K562 (cell line): ENCODE measurements around the gene DDAH2. TPM values are rescaled to one million over a fixed set of nuclear protein-coding genes. Genes with fewer than 3 reads are reported as not detected.

Source experiments
- AFF4 ChIP-seq: sonication (generic); formaldehyde crosslinking; IDR thresholded peaks from 2 replicates; pipeline ENCODE4 v1.8.0; 2023; ENCODE audit warnings: mild to moderate bottlenecking, missing genetic modification reagents
- ARID2 ChIP-seq: fragments of 450-650 bp; IDR thresholded peaks from 2 replicates; pipeline ENCODE4 v1.6.1; 2017; ENCODE audit warnings: antibody characterized with exemption, mild to moderate bottlenecking
- CTBP1 ChIP-seq: fragments of 450-650 bp; IDR thresholded peaks from 2 replicates; pipeline ENCODE4 v1.6.1; 2016; ENCODE audit warnings: borderline replicate concordance
- ELF2 ChIP-seq: fragments of 250-450 bp; sonication (Bioruptor Pico); IDR thresholded peaks from 2 replicates; pipeline ENCODE4 v1.5.0; 2021; ENCODE audit warnings: mild to moderate bottlenecking
- FOXK1 ChIP-seq: sonication (generic); formaldehyde crosslinking; IDR thresholded peaks from 2 replicates; pipeline ENCODE4 v1.8.0; 2022; ENCODE audit warnings: missing genetic modification reagents, mild to moderate bottlenecking, borderline replicate concordance
- GTF2A2 ChIP-seq: IDR thresholded peaks from 2 replicates; pipeline ENCODE4 v1.6.1; 2016; ENCODE audit warnings: mild to moderate bottlenecking, missing genetic modification characterization, missing compliant biosample characterization
- HINFP ChIP-seq: fragments of 450-650 bp; conservative IDR thresholded peaks from 2 replicates; pipeline ENCODE4 v1.6.1; 2016; ENCODE audit warnings: missing genetic modification characterization, low read depth, mild to moderate bottlenecking, control low read depth, missing compliant biosample characterization
- HLTF ChIP-seq: fragments of 450-650 bp; IDR thresholded peaks from 2 replicates; pipeline ENCODE4 v1.6.1; 2016
- MAZ ChIP-seq, 2 experiments: fragments of 450-650 bp in 1 of 2; sonication (generic) in 1 of 2; formaldehyde crosslinking; IDR thresholded peaks in 1 of 2; conservative IDR thresholded peaks in 1 of 2; 2 replicates each; pipeline versions ENCODE4 v1.4.0 to v1.5.0; 2020; ENCODE audit warnings: mild to moderate bottlenecking in 1 of 2, missing genetic modification reagents in 1 of 2
- NCOR1 ChIP-seq: fragments of 450-650 bp; IDR thresholded peaks from 2 replicates; pipeline ENCODE4 v1.6.1; 2016; ENCODE audit warnings: mild to moderate bottlenecking, moderate library complexity
- PHF21A ChIP-seq: fragments of 450-650 bp; IDR thresholded peaks from 2 replicates; pipeline ENCODE4 v1.6.1; 2017; ENCODE audit warnings: low read depth, borderline replicate concordance
- RNF2 ChIP-seq: sonication (generic); IDR thresholded peaks from 2 replicates; pipeline ENCODE4 v1.6.1; 2016
- TEAD2 ChIP-seq: fragments of 450-650 bp; IDR thresholded peaks from 2 replicates; pipeline ENCODE4 v1.6.1; 2016; ENCODE audit warnings: missing genetic modification characterization, control low read depth, missing compliant biosample characterization
- TGIF2 ChIP-seq: sonication (generic); formaldehyde crosslinking; IDR thresholded peaks from 2 replicates; pipeline ENCODE4 v1.8.1; 2022; ENCODE audit warnings: mild to moderate bottlenecking, missing genetic modification reagents, moderate library complexity
- ZC3H4 ChIP-seq: sonication (generic); formaldehyde crosslinking; IDR thresholded peaks from 2 replicates; pipeline ENCODE4 v1.9.0; 2021; ENCODE audit warnings: missing genetic modification reagents, borderline replicate concordance
- ZNF354B ChIP-seq: fragments of 250-450 bp; sonication (Bioruptor Pico); IDR thresholded peaks from 2 replicates; pipeline ENCODE4 v1.4.0; 2020
- ZNF408 ChIP-seq: fragments of 250-450 bp; sonication (Bioruptor Pico); IDR thresholded peaks from 2 replicates; pipeline ENCODE4 v1.4.0; 2020; ENCODE audit warnings: low read depth, mild to moderate bottlenecking, moderate library complexity
- ZNF609 ChIP-seq: sonication (generic); formaldehyde crosslinking; IDR thresholded peaks from 2 replicates; pipeline ENCODE4 v1.8.1; 2023; ENCODE audit warnings: missing genetic modification reagents, mild to moderate bottlenecking, borderline replicate concordance
- polyA plus RNA-seq, 8 experiments: library from polyadenylated mRNA; depleted of rRNA in 4 of 8; stranded (reverse) in 5 of 8; unstranded in 3 of 8; fragments of >200 nt; fragmentation: Nextera tagmentation in 2 of 8; fragmentation: Illumina TruSeq in 1 of 8; extraction: Ambion mirVana in 2 of 8; extraction: Trizol in 1 of 8; gene quantifications; 2 replicates each; pipeline versions ENCODE4 v1.2.1 to v1.2.3, GENCODE V29; 2011 to 2014; ENCODE audit warnings: inconsistent platforms in 1 of 8, missing spikeins in 1 of 8
- total RNA-seq, 7 experiments: library from RNA; depleted of rRNA in 6 of 7; stranded (reverse); fragments of >200 nt in 6 of 7; fragmentation: Illumina TruSeq in 2 of 7; extraction: Trizol in 2 of 7; gene quantifications; 2 replicates each; pipeline versions ENCODE4 v1.2.1 to v1.2.3, GENCODE V29; 2011 to 2021; ENCODE audit warnings: low replicate concordance in 1 of 7
- TF ChIP-seq, protein P1 (sequence below): fragments of 450-650 bp; conservative IDR thresholded peaks from 2 replicates; pipeline ENCODE4 v1.6.1; 2016; ENCODE audit warnings: missing genetic modification characterization, low read depth, mild to moderate bottlenecking, missing compliant biosample characterization, moderate library complexity

DDAH2 gene
- total and polyA plus RNA-seq, 9 of the 15 experiments (the other 6 are each of a cell fraction or from before 2014, with no cell fraction given): 1.8 to 45.4 (median 21.4) TPM

GRCh38 chr6:31686483-31686882 is 42.6 kb downstream of the DDAH2 start (continued):
- no peak for TF ChIP-seq CTBP1
- TF ChIP-seq RNF2: no peak
- no peak for TF ChIP-seq HINFP (tag)
- TF ChIP-seq NCOR1: no peak; the same call in 1 of the 2 replicates
- TF ChIP-seq TGIF2 (CRISPR knock-in tag): no peak
- TF ChIP-seq, protein P1, sequence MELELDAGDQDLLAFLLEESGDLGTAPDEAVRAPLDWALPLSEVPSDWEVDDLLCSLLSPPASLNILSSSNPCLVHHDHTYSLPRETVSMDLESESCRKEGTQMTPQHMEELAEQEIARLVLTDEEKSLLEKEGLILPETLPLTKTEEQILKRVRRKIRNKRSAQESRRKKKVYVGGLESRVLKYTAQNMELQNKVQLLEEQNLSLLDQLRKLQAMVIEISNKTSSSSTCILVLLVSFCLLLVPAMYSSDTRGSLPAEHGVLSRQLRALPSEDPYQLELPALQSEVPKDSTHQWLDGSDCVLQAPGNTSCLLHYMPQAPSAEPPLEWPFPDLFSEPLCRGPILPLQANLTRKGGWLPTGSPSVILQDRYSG (tag): no peak
- no peak for TF ChIP-seq AFF4
- no peak for TF ChIP-seq GTF2A2 (tag)
- TF ChIP-seq ELF2: no peak
- TF ChIP-seq HLTF: peak; percentile 70
- no peak for TF ChIP-seq TEAD2 (tag)
- peak; percentile 47; the same call in 1 of the 2 replicates for TF ChIP-seq FOXK1 (CRISPR knock-in tag)
- TF ChIP-seq MAZ (CRISPR knock-in tag; conservative IDR thresholded peaks at IDR 0.05 in 1 of 2, IDR thresholded peaks at IDR 0.05 in 1 of 2): peak; percentile 47 to 63; a peak in 3 of 4 replicates
- no peak for TF ChIP-seq ZNF354B
- TF ChIP-seq ZNF408 (CRISPR knock-in tag): no peak
- peak; percentile 32; the same call in 1 of the 2 replicates for TF ChIP-seq PHF21A
- 0 out of 2 replicates have a peak, but pooled peaks have one; percentile 10 for TF ChIP-seq ARID2
- no peak for TF ChIP-seq ZC3H4 (CRISPR knock-in tag)
- TF ChIP-seq ZNF609 (CRISPR knock-in tag): no peak
